HG03354 (cell line): ENCODE results near the gene TNNT1.

Experiments used
- ATAC-seq: cut with Tn5 transposase; IDR thresholded peaks from one replicate; pipeline ENCODE4 v1.9.1; 2021; ENCODE audit warnings: mild to moderate bottlenecking; ENCODE audit not compliant: unreplicated experiment, poor library complexity, severe bottlenecking

The TNNT1 gene

DNA sequence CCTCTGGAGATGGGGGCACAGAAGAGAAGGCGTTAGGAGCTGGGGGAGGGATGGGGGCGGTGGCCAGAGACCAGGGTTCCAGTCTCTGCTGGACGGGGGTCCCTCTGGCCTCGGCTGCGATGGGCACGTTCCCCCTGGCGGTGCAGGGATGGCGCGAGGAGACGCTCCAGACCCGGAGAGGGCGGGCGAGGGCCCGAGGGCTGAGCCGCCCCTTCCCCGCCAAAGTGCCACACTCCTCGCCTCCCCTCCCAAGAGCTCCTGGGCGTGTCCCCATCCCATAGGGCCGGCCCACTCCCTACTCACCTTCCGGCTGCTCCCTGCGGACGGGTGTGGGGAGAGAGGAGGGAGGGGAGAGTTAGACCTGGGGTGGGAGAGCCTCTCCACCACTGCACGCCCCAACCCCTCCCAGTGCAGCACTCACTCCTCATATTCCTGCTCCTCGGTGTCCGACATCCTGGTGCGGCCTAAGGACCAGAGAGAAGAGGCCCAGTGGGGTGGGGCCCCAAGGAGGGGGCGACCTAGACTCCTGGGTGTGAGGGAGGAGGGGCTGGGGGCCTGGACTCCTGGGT is 2.2 kb downstream of the TNNT1 start:
- no peak for ATAC-seq

DNA sequence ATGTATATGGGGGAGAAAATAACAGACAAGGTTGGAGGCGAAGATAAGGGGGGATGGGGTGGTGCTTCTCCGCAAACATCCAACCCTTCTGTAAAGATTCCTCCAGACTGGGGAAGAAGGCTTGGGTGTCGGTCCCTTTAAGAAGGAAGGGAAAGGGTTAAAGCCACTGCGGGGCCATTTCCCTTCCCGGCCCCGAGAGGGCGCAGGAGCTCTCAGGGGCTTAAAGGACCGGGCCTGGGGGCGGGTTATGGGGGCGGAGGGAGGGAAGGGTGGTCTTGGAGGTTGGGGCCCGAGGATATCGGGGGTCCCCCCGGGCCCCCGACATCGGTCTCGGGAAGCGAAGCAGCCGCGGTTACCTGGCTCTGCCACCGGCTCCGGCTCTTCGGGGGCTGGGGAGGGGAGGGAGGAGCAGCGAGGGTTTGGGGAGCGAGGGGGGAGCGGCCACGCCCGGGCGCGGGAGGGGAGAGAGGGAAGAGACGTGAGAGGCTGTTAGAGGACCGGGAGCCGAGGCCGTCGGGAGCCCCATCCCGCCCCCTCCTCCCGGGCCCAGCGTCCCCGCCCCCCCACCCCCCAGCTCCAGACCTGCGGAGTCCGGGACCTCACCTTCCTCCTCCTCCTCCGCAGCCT is 2.8 kb downstream of the TNNT1 start:
- no peak for ATAC-seq

DNA sequence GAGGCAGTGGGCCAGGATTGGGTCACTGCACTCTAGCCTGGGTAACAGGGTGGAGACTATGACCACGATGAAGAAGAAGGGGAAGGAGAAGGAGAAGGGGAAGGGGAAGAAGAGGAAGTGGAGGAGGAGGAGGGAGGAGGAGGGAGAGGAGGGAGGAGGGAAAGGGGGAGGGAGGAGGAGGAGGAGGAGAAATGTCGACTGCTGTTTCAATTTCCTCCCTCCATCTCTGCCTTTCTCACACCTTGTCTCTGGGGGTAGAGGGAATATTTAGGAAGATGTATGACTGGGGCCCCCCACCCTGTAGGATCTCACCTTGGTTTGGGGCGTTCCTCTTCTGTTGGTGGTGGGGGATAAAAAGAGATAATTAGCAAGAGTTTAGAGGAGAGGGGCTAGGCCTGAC is 3.8 kb downstream of the TNNT1 start:
- no peak for ATAC-seq

DNA sequence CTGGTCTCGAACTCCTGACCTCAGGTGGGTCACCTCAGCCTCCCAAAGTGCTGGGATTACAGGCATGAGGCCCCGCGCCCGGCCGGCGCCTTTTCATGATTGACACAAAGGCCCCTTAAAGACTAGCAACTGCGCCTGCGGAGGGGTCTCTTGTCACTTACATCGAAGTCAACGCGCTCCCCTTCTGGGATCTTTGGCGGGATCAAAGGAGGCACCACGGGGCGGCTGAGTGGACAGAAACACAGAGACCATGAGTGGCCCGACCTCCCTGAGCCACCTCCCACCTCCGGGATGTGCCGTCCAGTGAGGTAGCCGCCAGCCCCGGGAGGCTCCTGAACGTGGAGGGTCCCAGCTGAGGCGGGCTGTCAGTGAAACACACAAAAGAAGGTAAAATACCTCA is 7.3 kb downstream of the TNNT1 start:
- ATAC-seq = no peak

DNA sequence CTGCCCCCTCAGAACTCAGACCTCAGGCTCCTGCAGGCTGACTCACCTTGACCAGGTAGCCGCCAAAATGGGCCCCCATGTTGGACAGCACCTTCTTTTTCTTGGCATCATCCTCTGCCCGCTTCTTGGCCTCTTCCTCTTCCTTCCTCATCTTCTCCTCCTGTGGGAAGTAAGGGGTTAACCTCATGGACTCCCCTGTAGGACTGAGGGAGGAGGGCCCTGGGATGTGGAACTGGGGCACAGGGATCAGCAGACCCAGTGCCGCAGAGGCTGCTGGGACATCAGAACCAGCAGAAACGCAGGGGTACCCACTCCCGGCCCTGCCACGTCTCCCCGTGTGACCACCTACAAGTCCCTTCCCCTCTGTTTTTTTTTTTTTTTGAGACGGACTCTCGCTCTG is 11.1 kb downstream of the TNNT1 start:
- no peak for ATAC-seq

DNA sequence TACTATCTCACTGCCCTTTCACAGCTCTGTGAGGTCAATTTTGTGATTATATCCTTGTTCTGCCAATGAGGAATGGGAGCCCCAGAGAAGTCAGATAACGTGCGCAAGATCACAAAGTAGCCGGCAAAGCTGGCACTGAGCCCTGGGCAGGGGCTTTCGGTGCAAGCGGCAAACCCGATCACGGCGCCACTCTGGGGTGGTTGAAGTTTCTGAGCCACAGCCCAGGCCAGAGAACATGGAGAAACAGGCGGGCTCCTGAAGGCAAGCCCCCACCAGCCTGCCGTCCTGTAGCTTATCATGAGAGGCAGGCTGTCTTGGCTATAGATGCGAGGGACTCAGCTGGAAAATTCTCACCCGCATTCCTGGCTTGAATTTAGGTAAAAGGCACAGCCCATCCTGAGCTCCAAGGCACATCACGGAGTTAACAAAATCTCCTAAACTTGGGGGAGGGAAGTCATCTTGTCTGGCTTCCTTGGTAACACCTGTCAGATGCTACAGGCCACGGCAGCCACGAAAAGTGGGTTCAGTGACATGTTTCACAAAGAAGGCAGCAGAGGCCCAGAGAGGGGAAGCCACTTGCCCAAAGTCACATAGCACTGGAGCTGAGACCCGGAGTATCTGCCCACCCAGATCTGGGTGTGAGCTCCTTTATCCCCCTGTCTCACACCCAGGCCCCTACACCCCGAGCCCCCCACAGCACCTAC is 12.5 kb downstream of the TNNT1 start:
- ATAC-seq = no peak

DNA sequence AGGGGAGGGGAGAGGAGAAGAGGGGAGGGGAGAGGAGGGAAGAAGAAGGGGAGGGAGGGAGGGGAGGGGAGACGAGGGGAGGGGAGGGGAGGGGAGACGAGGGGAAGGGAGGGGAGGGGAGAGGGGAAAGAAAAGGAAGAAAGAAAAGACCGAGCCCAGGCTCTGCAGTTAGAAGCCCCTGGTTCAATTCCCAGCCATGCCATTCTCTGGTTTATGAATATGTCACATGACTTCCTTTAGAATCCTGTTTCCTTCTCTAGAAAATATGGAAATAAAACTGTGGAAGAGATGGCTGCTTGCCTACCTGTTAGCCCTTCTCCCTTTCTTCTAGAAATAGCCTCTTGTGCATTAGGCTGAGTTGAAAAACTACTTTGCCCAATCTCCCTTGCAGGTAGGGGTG is 14.3 kb downstream of the TNNT1 start:
- ATAC-seq = no peak

DNA sequence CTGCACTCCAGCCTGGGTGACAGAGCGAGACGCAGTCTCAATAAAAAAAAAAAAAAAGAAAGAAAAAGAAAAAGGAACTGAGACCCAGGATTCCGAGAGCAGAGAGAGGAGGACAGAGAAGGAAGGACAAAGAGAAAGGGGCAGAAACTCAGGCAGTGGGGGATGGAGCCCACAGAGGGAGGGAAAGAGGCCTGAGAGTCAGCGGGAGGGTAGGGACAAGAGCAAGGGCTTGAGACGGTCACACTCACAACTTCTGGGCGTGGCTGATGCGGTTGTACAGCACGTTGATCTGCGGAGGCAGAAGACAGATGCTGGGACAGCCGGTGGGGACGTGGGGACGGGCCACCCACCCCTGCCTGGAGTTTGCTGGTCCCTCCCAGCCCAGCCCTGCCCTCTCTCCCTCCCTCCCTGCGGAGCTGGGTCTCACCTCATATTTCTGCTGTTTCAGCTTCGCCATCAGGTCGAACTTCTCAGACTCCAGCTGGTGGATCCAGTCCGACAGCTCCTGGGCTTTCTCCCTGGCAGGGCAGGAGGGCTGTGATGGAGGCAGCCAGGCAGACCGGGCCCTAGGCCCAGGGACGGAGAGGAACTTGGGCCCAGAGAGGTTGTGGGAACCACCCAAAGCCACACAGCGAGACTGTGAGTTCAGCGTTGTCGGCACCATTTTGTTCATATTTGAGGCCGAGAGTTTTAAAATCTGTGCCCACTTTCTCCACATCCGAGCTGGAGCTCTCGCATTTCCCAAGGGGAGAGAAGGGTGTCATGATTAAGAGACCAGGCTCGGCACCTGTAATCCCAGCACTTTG is 15.2 kb downstream of the TNNT1 start:
- ATAC-seq = no peak

DNA sequence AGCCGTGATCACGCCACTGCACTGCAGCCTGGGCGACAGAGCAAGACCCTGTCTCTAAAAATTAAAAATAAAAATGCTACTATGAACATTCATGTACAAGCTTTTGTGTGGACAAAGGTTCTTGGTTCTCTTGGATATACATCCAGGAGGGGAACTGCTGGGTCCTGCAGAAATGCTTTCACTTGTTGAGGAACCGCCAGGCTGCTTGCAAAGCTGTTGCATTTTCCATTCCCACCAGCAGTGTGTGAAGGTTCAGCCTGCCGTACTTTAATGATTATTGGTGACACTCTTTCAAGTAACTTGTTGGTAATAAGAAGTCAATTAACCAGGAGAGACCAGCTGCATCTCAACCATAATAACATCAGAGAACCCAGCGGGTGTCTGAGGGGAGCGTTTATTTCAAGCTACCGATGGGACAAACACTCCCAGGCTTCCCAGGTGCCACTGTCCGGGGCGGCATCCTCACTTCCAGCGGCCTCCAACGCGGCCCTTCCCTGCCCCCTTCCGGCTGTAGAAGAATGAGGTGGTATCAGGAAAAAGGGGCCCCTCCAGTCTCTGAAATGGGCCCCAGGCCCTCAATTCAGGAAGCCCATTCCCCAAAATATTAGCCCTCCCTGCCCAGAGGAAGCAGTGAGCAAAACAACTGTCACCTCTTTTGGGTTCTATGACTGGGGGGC is 16.4 kb downstream of the TNNT1 start:
- no peak for ATAC-seq

DNA sequence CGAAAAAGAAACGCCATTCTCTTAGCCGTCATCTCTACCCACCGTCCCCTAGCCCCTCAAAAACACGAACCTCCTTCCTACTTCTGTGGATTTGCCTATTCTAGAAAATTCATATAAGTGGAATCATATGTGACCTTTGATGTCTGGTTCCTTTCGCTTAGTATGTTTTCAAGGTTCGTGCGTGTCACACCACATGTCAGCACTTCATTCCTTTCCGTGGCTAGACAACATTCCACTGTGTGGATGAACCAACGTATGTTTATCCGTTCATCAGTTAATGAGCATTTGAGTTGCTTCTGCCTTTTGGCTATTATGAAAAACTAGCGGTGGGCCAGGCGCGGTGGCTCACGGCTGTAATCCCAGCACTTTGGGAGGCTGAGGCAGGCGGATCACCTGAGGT is 17.6 kb downstream of the TNNT1 start:
- ATAC-seq = no peak

DNA sequence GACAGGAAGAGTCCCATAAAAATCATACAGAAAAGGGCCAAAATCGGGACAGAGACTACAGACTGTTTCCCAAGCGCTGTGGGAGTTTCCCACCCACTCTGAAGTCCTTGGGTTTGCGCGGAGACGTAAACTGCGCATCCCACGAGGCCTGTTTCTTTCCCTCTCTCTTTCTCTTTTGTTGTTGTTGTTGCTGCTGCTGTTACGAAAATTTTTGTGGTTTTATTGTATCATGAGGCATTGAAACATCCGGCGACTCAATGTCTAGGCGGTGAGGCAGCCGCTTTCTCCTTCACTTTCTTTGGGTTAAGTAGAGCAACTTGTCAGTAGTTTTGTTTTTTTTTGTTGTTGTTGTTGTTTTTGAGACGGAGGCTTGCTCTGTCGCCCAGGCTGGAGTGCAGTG is 30.0 kb downstream of the TNNT1 start:
- ATAC-seq = no peak

DNA sequence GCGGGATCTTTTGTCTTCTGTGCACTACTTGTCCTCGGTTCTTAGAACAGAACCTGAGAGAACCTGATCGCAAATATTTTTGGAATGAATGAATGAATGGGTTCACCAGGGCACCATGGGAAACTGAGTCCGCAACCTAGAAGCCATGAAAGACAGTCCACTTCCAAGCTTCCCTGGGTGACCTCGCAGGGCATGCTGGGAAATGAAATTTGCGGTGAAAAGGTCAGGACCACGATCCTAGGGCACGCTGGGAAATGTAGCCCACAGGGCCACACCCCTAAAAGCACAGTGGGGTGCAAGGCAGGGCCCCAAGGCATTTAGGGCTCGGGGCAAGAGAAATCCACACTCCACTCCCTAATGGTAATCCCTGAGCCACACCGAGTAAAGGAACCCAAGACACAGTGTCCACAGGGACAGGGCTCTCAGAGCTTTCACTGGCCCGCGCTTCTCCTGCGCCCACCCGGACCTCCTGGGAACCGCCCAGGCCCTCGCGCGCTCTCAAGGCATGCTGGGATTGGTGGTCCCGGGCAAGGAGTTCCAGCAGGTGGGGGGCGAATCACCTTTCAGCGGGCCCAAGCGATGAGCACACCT is 30.5 kb downstream of the TNNT1 start:
- no peak for ATAC-seq

DNA sequence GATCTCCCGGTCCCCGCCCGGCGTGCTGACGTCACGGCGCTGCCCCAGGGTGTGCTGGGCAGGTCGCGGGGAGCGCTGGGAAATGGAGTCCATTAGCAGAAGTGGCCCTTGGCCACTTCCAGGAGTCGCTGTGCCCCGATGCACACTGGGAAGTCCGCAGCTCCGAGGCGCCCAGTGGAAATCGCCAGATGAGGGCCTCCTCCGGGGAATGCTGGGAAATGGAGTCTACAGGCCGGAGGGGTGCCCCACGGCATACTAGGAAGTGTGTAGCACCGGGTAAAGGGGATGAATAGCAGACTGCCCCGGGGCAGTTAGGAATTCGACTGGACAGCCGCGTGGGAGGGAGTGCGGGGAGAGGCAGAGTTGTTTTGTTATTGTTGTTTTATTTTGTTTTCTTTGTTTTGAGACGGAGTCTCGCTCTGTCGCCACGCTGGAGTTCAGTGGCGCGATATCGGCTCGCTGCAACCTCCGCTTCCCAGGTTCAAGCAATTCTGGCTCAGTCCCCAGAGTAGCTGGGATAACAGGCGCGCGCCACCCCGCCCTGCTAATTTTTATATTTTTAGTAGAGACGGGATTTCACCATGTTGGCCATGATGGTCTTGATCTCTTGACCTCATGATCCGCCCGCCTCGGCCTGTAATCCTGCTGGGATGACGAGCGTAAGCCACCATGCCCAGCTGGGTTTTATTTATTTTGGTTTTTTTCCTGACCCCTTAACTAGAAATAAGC is 31.2 kb downstream of the TNNT1 start:
- ATAC-seq = peak; percentile 87

DNA sequence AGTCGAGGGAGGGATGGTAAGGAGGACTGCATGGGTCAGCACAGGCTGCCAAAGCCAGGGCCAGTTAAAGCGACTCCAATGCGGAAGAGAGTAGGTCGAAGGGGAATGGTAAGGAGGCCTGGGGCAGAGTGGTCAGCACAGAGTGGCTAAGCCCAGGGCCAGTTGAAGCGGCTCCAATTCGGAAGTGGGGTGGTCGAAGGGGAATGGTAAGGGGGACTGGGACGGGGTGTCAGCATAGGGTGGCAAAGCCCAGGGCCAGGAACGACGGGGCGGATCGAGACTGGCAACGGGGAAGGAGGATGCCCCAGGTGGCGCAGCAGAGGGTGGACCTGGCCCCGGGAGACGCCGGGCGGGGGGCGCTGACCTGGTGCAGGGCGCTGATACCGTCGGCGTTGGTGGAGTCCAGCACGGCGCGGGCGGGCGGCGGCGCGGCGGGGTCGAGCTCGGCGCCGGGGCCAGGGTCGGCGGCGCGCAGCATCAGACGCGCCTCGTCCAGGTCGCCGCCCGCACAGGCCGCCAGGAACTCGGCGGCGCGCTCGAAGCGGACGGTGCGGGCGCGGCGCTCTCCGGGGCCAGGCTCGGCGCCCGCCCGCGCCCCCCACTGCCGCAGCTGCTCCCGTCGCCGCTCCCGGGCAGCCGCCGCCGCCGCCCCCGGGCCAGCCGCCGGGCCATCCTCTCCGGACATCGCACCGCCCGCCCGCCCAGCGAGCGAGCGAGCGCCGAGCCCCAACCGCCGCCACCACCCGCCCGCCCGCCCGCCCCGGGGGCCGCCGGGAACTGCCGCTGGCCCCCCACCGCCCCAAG is 31.9 kb downstream of the TNNT1 start, which contains the start of gene PPP1R12C:
Gene PPP1R12C (minus strand): TSS at position 779 of the 804 bp plus-strand sequence. CDS start 94 bp downstream, at position 685.
- ATAC-seq = no peak

DNA sequence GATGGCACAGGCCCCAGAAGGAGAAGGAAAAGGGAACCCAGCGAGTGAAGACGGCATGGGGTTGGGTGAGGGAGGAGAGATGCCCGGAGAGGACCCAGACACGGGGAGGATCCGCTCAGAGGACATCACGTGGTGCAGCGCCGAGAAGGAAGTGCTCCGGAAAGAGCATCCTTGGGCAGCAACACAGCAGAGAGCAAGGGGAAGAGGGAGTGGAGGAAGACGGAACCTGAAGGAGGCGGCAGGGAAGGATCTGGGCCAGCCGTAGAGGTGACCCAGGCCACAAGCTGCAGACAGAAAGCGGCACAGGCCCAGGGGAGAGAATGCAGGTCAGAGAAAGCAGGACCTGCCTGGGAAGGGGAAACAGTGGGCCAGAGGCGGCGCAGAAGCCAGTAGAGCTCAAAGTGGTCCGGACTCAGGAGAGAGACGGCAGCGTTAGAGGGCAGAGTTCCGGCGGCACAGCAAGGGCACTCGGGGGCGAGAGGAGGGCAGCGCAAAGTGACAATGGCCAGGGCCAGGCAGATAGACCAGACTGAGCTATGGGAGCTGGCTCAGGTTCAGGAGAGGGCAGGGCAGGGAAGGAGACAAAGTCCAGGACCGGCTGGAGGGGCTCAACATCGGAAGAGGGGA is 32.7 kb downstream of the TNNT1 start:
- no peak for ATAC-seq

DNA sequence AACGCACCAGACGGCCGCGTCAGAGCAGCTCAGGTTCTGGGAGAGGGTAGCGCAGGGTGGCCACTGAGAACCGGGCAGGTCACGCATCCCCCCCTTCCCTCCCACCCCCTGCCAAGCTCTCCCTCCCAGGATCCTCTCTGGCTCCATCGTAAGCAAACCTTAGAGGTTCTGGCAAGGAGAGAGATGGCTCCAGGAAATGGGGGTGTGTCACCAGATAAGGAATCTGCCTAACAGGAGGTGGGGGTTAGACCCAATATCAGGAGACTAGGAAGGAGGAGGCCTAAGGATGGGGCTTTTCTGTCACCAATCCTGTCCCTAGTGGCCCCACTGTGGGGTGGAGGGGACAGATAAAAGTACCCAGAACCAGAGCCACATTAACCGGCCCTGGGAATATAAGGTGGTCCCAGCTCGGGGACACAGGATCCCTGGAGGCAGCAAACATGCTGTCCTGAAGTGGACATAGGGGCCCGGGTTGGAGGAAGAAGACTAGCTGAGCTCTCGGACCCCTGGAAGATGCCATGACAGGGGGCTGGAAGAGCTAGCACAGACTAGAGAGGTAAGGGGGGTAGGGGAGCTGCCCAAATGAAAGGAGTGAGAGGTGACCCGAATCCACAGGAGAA is 33.5 kb downstream of the TNNT1 start:
- no peak for ATAC-seq

DNA sequence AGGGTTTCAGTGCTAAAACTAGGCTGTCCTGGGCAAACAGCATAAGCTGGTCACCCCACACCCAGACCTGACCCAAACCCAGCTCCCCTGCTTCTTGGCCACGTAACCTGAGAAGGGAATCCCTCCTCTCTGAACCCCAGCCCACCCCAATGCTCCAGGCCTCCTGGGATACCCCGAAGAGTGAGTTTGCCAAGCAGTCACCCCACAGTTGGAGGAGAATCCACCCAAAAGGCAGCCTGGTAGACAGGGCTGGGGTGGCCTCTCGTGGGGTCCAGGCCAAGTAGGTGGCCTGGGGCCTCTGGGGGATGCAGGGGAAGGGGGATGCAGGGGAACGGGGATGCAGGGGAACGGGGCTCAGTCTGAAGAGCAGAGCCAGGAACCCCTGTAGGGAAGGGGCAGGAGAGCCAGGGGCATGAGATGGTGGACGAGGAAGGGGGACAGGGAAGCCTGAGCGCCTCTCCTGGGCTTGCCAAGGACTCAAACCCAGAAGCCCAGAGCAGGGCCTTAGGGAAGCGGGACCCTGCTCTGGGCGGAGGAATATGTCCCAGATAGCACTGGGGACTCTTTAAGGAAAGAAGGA is 34.4 kb downstream of the TNNT1 start:
- ATAC-seq = no peak
